ENCODE data around the gene FBXO31. TPM values are rescaled to one million over a fixed set of nuclear protein-coding genes. Genes with fewer than 3 reads are reported as not detected.

FBXO31 gene
- total and polyA plus RNA-seq, 2 experiments from 2014 or later, result 16.5 to 28.9 TPM

DNA sequence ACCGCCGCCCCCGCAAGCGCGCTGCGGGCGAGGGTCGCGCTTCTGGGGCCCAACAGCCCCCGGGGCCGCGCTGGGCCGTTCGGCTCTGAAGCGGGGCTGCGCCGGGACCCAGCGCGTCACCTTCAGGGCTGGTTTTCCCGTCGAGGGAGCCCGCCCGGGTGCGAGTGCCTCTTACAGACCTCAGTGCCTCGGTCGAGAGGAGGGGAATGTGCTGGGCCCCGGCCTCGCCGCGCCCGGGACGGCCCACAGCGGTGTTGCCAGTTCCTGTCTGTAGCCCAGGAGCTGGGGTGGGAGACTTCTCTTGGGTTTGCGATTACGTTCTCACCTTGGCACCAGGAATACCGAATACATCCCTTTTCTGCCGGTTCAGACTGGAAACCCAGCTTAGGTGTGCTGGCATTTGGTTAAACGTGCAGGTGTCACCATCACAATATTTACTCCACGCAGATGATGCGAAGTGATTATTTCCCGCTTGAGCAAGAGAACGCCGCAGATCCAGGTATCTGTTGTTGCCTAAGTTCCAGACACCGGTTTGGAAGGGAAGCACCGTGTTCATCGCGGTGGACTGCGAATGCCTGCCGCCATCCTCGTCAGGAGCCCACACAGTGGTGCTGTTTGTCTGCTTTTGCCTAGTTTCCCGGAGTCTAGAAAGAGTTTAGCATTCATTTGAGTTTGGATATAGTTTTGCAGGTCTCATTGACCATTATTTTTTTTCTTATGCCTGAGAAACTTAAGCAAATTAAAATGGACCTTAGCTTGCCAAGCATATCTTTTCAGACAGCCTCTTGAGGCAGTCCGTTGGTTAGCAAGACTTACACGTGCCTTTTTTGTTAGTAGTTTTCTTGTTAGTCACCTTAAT is 9.5 kb upstream of the FBXO31 start:
- DNase-seq (ENCODE audit: low spot score), result peak; percentile 67
- Histone ChIP-seq H3K27me3 (no peaks in the 10 kb centered on the region), H3K4me1 (ENCODE audit: insufficient read depth) (peaks cover 17% of the 10 kb centered on the region), H3K9me2 (replicated peaks; ENCODE audit: insufficient read depth) (no peaks in the 10 kb centered on the region), H3K79me2 (peaks cover 52% of the 10 kb centered on the region), H3K36me3 (replicated peaks; ENCODE audit: insufficient read depth, low read depth) (no peaks in the 10 kb centered on the region), H4K20me1 (ENCODE audit: insufficient read depth, poor library complexity, severe bottlenecking) (peaks cover 51% of the 10 kb centered on the region), H2AFZ (no peak overlapping the region), H3K4me2 (peak overlapping the region; percentile 87), H3K9me3 (ENCODE audit: low read depth) (no peaks in the 10 kb centered on the region), H3K4me3 (peak overlapping the region; percentile 59), H3K27ac (peak overlapping the region; percentile 87)
- TF ChIP-seq EZH2phosphoT487 (IDR thresholded peaks at IDR 0.05; ENCODE audit: low read depth, severe bottlenecking, unreplicated experiment) (no peak), EZH2 (IDR thresholded peaks at IDR 0.05; ENCODE audit: borderline replicate concordance) (no peak)
- TF ChIP-seq, protein P1, sequence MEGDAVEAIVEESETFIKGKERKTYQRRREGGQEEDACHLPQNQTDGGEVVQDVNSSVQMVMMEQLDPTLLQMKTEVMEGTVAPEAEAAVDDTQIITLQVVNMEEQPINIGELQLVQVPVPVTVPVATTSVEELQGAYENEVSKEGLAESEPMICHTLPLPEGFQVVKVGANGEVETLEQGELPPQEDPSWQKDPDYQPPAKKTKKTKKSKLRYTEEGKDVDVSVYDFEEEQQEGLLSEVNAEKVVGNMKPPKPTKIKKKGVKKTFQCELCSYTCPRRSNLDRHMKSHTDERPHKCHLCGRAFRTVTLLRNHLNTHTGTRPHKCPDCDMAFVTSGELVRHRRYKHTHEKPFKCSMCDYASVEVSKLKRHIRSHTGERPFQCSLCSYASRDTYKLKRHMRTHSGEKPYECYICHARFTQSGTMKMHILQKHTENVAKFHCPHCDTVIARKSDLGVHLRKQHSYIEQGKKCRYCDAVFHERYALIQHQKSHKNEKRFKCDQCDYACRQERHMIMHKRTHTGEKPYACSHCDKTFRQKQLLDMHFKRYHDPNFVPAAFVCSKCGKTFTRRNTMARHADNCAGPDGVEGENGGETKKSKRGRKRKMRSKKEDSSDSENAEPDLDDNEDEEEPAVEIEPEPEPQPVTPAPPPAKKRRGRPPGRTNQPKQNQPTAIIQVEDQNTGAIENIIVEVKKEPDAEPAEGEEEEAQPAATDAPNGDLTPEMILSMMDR (IDR thresholded peaks at IDR 0.05; ENCODE audit: poor library complexity), result peak; percentile 52
- WGBS (ENCODE audit: low lambda C conversion rate, missing lambda C conversion rate), result 1% methylated on average over 51 of the region's 53 CpGs

DNA sequence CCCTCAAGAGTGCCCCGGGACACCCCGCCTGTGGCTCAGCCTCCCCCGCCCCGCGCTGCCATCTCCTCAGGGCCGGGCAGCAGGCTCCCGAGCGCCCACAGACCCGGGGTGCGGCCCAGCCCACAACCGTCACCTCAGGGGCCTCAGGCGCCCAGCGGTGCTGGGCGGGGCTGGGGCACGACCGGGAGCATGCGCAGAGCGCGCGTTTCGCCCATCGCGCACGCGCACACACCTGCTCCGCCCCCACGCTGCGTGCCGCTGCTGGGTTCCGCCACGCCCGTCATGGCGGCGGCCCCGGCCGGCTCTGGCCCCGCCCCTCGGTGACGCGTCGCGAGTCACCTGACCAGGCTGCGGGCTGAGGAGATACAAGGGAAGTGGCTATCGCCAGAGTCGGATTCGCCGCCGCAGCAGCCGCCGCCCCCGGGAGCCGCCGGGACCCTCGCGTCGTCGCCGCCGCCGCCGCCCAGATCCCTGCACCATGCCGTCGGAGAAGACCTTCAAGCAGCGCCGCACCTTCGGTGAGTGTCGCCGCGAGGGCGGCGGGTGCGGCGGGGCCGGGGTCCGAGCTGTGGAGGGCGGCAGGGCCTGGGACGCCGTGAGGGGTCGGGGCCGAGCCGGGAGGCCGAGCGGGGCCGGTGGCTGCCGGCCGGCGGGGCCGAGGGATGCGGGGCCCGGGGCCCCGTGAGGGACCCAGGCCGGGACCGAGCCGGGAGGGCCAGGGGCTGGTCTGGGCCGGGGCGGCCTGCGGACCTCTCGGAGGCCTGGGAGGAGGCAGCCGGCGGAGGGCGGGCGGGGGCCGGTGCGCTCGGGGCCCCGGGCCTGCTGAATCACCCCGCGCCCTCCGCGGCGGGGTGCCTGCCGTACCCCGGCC is 8.6 kb upstream of the FBXO31 start, which contains the start of gene MAP1LC3B:
Gene MAP1LC3B (plus strand): TSS at position 387 of the 871 bp plus-strand sequence. CDS start 92 bp downstream, at position 479.
- H3K79me2 ChIP-seq, result peaks cover 44% of the 10 kb centered on the region
- H3K4me1 ChIP-seq (ENCODE audit: insufficient read depth), result peaks cover 25% of the 10 kb centered on the region
- DNase-seq (ENCODE audit: low spot score), result peak; percentile 99
- TF ChIP-seq, protein P1 (IDR thresholded peaks at IDR 0.05; ENCODE audit: poor library complexity), result no peak
- TF ChIP-seq EZH2phosphoT487 (IDR thresholded peaks at IDR 0.05; ENCODE audit: low read depth, severe bottlenecking, unreplicated experiment) (no peak), EZH2 (IDR thresholded peaks at IDR 0.05; ENCODE audit: borderline replicate concordance) (no peak)
- no peaks in the 10 kb centered on the region for H3K27me3 ChIP-seq
- WGBS (ENCODE audit: low lambda C conversion rate, missing lambda C conversion rate), result 1% methylated on average over 60 of the region's 113 CpGs
- peak within 1 kb of the TSS; percentile 25 for H2AFZ ChIP-seq
- H3K9me3 ChIP-seq (ENCODE audit: low read depth), result no peaks in the 10 kb centered on the region
- no peaks in the 10 kb centered on the region for H3K36me3 ChIP-seq (replicated peaks; ENCODE audit: insufficient read depth, low read depth)
- peak within 1 kb of the TSS; percentile 59 for H3K4me3 ChIP-seq
- H3K27ac ChIP-seq, result peak within 1 kb of the TSS; percentile 98
- peaks cover 43% of the 10 kb centered on the region for H4K20me1 ChIP-seq (ENCODE audit: insufficient read depth, poor library complexity, severe bottlenecking)
- H3K9me2 ChIP-seq (replicated peaks; ENCODE audit: insufficient read depth), result no peaks in the 10 kb centered on the region
- peak within 1 kb of the TSS; percentile 87 for H3K4me2 ChIP-seq

DNA sequence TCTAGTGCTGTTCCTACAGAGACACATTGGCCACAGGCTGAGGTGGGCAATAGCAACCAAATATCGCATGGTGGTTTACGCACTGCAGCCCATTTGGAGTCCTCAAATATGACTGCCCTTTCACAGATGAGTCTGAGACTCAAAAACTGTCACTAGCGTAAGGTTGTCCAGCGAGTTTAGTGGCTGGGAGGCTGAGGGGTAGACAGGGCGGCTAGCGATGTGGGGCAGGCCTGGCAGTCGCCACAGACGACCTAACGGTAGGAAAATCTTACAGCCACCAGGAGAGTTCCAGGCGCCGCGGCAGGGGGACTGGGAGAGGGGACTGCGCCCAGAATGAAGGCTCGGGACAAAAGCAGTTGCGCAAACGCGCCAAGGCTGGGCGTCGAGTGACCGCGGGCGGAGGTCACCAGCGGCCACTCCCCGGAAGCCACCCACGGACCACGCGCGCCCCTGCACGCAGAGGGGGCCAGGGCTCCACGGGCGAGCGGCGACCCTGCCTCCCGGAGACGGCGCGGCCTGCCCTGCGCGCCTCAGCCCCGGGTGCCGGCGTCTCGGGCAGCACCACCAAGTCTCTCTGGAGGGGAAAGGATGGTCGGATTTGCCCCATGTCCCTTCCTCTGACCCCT is 7.9 kb upstream of the FBXO31 start:
- Histone ChIP-seq H3K4me2 (peak overlapping the region; percentile 87), H3K79me2 (peaks cover 36% of the 10 kb centered on the region), H2AFZ (peak overlapping the region; percentile 25), H3K36me3 (replicated peaks; ENCODE audit: insufficient read depth, low read depth) (no peaks in the 10 kb centered on the region), H3K4me1 (ENCODE audit: insufficient read depth) (peaks cover 25% of the 10 kb centered on the region), H3K4me3 (peak overlapping the region; percentile 41), H3K9me2 (replicated peaks; ENCODE audit: insufficient read depth) (no peaks in the 10 kb centered on the region), H4K20me1 (ENCODE audit: insufficient read depth, poor library complexity, severe bottlenecking) (peaks cover 36% of the 10 kb centered on the region), H3K9me3 (ENCODE audit: low read depth) (no peaks in the 10 kb centered on the region), H3K27me3 (no peaks in the 10 kb centered on the region), H3K27ac (peak overlapping the region; percentile 98)
- WGBS (ENCODE audit: low lambda C conversion rate, missing lambda C conversion rate), result 8% methylated on average over 41 of the region's 44 CpGs
- TF ChIP-seq, protein P1 (IDR thresholded peaks at IDR 0.05; ENCODE audit: poor library complexity), result no peak
- TF ChIP-seq EZH2 (IDR thresholded peaks at IDR 0.05; ENCODE audit: borderline replicate concordance), result no peak
- TF ChIP-seq EZH2phosphoT487 (IDR thresholded peaks at IDR 0.05; ENCODE audit: low read depth, severe bottlenecking, unreplicated experiment), result no peak
- peak; percentile 81 for DNase-seq (ENCODE audit: low spot score)
